Measurements from ENCODE around the gene STK32C.
"Not testable (repeated sequence)": the region's sequence is repeated elsewhere in the genome, so short reads cannot be mapped to it uniquely, and the experiment has no call there.

STK32C gene

GRCh38 chr10:132298038-132298881 is 9.5 kb downstream of the STK32C start:
- TF ChIP-seq, protein P1, sequence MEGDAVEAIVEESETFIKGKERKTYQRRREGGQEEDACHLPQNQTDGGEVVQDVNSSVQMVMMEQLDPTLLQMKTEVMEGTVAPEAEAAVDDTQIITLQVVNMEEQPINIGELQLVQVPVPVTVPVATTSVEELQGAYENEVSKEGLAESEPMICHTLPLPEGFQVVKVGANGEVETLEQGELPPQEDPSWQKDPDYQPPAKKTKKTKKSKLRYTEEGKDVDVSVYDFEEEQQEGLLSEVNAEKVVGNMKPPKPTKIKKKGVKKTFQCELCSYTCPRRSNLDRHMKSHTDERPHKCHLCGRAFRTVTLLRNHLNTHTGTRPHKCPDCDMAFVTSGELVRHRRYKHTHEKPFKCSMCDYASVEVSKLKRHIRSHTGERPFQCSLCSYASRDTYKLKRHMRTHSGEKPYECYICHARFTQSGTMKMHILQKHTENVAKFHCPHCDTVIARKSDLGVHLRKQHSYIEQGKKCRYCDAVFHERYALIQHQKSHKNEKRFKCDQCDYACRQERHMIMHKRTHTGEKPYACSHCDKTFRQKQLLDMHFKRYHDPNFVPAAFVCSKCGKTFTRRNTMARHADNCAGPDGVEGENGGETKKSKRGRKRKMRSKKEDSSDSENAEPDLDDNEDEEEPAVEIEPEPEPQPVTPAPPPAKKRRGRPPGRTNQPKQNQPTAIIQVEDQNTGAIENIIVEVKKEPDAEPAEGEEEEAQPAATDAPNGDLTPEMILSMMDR (IDR thresholded peaks at IDR 0.05; ENCODE audit: borderline replicate concordance, control extremely low read depth, extremely low read depth, insufficient read depth, missing control alignments): no peak
- DNase-seq (ENCODE audit: low spot score): no peak
- in situ Hi-C loops (cut with MboI; ENCODE audit: low sequenced_read_pairs, unreplicated experiment): no loop called here

GRCh38 chr10:132297526-132297925 is 10.2 kb downstream of the STK32C start:
- TF ChIP-seq, protein P1 (IDR thresholded peaks at IDR 0.05; ENCODE audit: borderline replicate concordance, control extremely low read depth, extremely low read depth, insufficient read depth, missing control alignments): no peak
- DNase-seq (ENCODE audit: low spot score): no peak
- in situ Hi-C loops (cut with MboI; ENCODE audit: low sequenced_read_pairs, unreplicated experiment): no loop called here

- in situ Hi-C loops (cut with MboI; ENCODE audit: low sequenced_read_pairs, unreplicated experiment): no loop called here
- DNase-seq (ENCODE audit: low spot score): no peak
- TF ChIP-seq, protein P1 (IDR thresholded peaks at IDR 0.05; ENCODE audit: borderline replicate concordance, control extremely low read depth, extremely low read depth, insufficient read depth, missing control alignments): no peak
Observed at GRCh38 chr10:132296666-132297443, 10.9 kb downstream of the STK32C start.

- in situ Hi-C loops (cut with MboI; ENCODE audit: low sequenced_read_pairs, unreplicated experiment); DNase-seq (ENCODE audit: low spot score): not testable (repeated sequence)
Observed at GRCh38 chr10:132295481-132295880, 12.3 kb downstream of the STK32C start.

DNA sequence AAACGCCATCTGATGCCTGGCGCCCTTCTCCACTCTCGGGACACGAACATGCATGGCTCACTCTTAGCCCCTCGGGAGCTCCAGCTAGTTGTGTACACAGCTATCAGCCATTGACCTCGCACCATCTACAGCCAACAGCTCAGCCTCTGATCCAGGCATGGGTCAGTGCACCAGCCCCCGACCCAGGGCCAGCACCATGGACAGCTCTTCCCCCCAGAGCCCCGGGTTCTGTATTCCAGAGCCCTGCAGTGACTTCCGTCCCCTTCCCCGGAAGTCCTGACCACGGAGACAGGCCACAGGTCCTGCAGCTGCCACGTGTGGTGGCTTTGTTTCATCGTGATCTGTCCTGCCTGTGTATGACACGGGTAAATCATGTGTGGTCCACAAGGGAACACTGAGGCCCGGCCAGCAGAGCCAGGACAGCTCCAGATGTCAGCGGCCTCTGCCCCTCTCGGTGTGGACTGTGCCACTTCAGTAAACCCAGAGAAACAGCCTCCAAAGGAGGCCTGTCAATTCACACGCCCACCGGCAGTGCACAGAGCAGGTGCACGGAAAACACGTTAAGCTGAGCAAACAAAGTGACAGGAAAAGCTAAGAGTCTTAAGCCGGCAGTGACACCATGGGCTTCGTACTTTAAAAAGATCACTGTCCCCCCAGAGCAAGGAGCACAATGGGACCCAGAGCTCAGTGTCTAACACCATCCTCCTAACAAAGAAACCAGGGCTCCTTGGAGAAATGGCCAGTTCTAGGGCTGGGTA is 13.0 kb downstream of the STK32C start:
- TF ChIP-seq, protein P1 (IDR thresholded peaks at IDR 0.05; ENCODE audit: borderline replicate concordance, control extremely low read depth, extremely low read depth, insufficient read depth, missing control alignments): no peak
- DNase-seq (ENCODE audit: low spot score): no peak
- in situ Hi-C loops (cut with MboI; ENCODE audit: low sequenced_read_pairs, unreplicated experiment): no loop called here

DNA sequence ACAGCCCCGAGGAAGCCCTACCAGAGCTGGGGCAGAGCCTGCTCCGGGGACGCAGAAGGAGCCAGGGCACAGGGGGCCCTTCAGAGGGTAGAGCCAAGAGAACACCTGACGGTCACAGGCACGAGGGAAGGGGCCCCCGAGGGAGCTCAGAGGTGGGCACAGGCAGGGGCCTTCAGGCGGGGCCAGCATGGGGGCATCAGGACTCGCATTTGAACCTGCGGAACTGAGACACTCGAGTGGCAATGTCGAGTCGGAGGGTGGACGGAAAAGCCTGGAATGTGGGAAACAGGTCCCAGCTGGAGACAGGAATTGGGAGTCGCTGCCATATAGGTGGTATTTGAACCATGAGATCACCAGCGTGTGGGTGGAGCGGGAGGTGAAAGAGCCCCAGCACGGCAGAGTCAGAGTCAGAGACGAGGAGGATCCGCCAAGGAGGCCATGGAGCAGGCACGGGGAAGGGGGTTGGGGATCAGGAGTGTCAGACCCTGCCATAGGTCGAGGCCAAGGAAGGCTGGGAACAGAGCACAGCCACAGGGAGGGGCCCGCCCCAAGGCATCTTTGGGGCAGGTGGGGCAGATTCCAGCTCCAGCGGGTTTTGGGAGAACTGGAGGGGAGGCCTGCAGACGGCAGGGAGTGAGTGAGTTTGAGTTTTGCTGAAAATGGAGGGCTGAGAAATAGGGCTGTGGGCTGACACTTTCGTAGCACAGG is 13.8 kb downstream of the STK32C start:
- TF ChIP-seq, protein P1 (IDR thresholded peaks at IDR 0.05; ENCODE audit: borderline replicate concordance, control extremely low read depth, extremely low read depth, insufficient read depth, missing control alignments): no peak
- in situ Hi-C loops (cut with MboI; ENCODE audit: low sequenced_read_pairs, unreplicated experiment): no loop called here
- DNase-seq (ENCODE audit: low spot score): no peak

Measured in GM13976 (cell line).